HepG2 (cell line): Measurements from ENCODE around the gene ACSL3. TPM values are rescaled to one million over a fixed set of nuclear protein-coding genes. Genes with fewer than 3 reads are reported as not detected.
A peak's percentile ranks its signal among the peaks of the same experiment; 100 is the strongest.
"Not testable (repeated sequence)": the region's sequence is repeated elsewhere in the genome, so short reads cannot be mapped to it uniquely, and the experiment has no call there.

Source experiments
- FOXA3 ChIP-seq: IDR thresholded peaks from 2 replicates; pipeline ENCODE4 v1.6.1; 2016; ENCODE audit warnings: missing genetic modification reagents, missing compliant biosample characterization
- FOXJ3 ChIP-seq: sonication (generic); formaldehyde crosslinking; IDR thresholded peaks from 2 replicates; pipeline ENCODE4 v1.4.0; 2020; ENCODE audit warnings: missing genetic modification reagents, mild to moderate bottlenecking, borderline replicate concordance
- FOXP1 ChIP-seq, 2 experiments: fragments of 450-650 bp in 1 of 2; IDR thresholded peaks; 2 replicates each; pipeline ENCODE4 v1.6.1; 2017 to 2018; ENCODE audit warnings: antibody characterized with exemption in 1 of 2
- GATAD2A ChIP-seq: IDR thresholded peaks from 2 replicates; pipeline ENCODE4 v1.6.1; 2016
- GFI1 ChIP-seq: sonication (generic); formaldehyde crosslinking; IDR thresholded peaks from 2 replicates; pipeline ENCODE4 v1.5.0; 2020; ENCODE audit warnings: missing genetic modification reagents, mild to moderate bottlenecking, borderline replicate concordance
- NR2F6 ChIP-seq, 2 experiments: IDR thresholded peaks; 2 replicates each; pipeline ENCODE4 v1.6.1; 2016; ENCODE audit warnings: antibody characterized with exemption in 1 of 2, mild to moderate bottlenecking in 1 of 2
- SALL1 ChIP-seq: sonication (generic); formaldehyde crosslinking; IDR thresholded peaks from 2 replicates; pipeline ENCODE4 v1.8.0; 2022; ENCODE audit warnings: mild to moderate bottlenecking, missing genetic modification reagents
- SAP130 ChIP-seq: IDR thresholded peaks from 2 replicates; pipeline ENCODE4 v1.6.1; 2016; ENCODE audit warnings: low read depth
- SOX5 ChIP-seq: IDR thresholded peaks from 2 replicates; pipeline ENCODE4 v1.6.1; 2016; ENCODE audit warnings: borderline replicate concordance
- SP5 ChIP-seq: IDR thresholded peaks from 2 replicates; pipeline ENCODE4 v1.6.1; 2016; ENCODE audit warnings: low read depth, borderline replicate concordance
- TBX2 ChIP-seq: sonication (generic); formaldehyde crosslinking; IDR thresholded peaks from 2 replicates; pipeline ENCODE4 v1.5.0; 2020; ENCODE audit warnings: missing genetic modification reagents, mild to moderate bottlenecking, borderline replicate concordance
- ZBTB20 ChIP-seq: sonication (generic); formaldehyde crosslinking; IDR thresholded peaks from 2 replicates; pipeline ENCODE4 v1.8.1; 2023; ENCODE audit warnings: missing genetic modification reagents, low read depth, mild to moderate bottlenecking, borderline replicate concordance
- ZMYM4 ChIP-seq: sonication (generic); formaldehyde crosslinking; IDR thresholded peaks from 2 replicates; pipeline ENCODE4 v1.8.1; 2023; ENCODE audit warnings: mild to moderate bottlenecking, missing genetic modification reagents
- polyA plus RNA-seq, 8 experiments: library from polyadenylated mRNA; depleted of rRNA in 3 of 8; stranded (reverse) in 7 of 8; unstranded in 1 of 8; fragments of >200 nt; fragmentation: Illumina TruSeq in 4 of 8; extraction: Trizol in 4 of 8; gene quantifications; 2 replicates each; pipeline versions ENCODE4 v1.2.1 to v1.2.3, GENCODE V29; 2011 to 2016; ENCODE audit warnings: low read depth in 4 of 8, missing spikeins in 1 of 8, mixed read lengths in 1 of 8; ENCODE audit not compliant: insufficient read depth in 1 of 8
- total RNA-seq, 5 experiments: library from RNA; depleted of rRNA; stranded (reverse); fragments of >200 nt; fragmentation: Illumina TruSeq; extraction: Trizol; gene quantifications; 2 replicates each; pipeline ENCODE4 v1.2.3, GENCODE V29; 2016; ENCODE audit warnings: low read depth in 1 of 5
- TF ChIP-seq, protein P1 (sequence below): sonication (generic); formaldehyde crosslinking; conservative IDR thresholded peaks from 2 replicates; pipeline ENCODE4 v1.4.0; 2020; ENCODE audit warnings: mild to moderate bottlenecking, missing genetic modification reagents, moderate library complexity
- TF ChIP-seq, protein P2 (sequence below): sonication (generic); formaldehyde crosslinking; IDR thresholded peaks from 2 replicates; pipeline ENCODE4 v1.4.0; 2020; ENCODE audit warnings: missing genetic modification reagents
- TF ChIP-seq, protein P3 (sequence below): IDR thresholded peaks from 2 replicates; pipeline ENCODE4 v1.4.0; 2020; ENCODE audit warnings: mild to moderate bottlenecking, missing genetic modification reagents
- TF ChIP-seq, protein P4 (sequence below): sonication (generic); formaldehyde crosslinking; IDR thresholded peaks from 2 replicates; pipeline ENCODE4 v1.4.0; 2020; ENCODE audit warnings: missing genetic modification reagents

ACSL3 gene
- total and polyA plus RNA-seq, 2 of the 13 experiments (the other 11 are each of a cell fraction or from before 2014, with no cell fraction given): 305 to 365 TPM

DNA sequence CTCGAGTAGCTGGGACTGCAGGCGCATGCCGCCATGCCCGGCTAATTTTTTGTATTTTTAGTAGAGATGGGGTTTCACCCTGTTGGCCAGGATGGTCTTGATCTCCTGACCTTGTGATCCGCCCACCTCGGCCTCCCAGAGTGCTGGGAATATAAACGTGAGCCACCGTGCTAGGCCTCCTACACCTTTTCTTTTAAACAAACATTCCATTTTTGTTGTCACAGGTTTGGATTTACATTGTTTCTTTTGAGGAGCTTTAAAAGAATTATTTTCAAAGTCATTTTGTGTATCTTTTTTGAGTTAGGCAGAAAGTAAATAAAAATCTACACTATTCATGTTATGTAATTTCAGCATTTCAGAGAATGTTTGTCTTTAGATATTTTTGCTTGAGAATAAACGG is 56.4 kb downstream of the ACSL3 start (continued):
- 0 out of 2 replicates have a peak, but pooled peaks have one; percentile 26 for TF ChIP-seq ZBTB20
- peak; percentile 57 for TF ChIP-seq FOXA3 (CRISPR knock-in tag)
- TF ChIP-seq TBX2 (CRISPR knock-in tag): 0 out of 2 replicates have a peak, but pooled peaks have one; percentile 24
- peak; percentile 52 for TF ChIP-seq GATAD2A (CRISPR knock-in tag)
- TF ChIP-seq SOX5 (CRISPR knock-in tag): peak; percentile 59; the same call in 1 of the 2 replicates
- peak; percentile 45; the same call in 1 of the 2 replicates for TF ChIP-seq ZMYM4 (CRISPR knock-in tag)
- TF ChIP-seq FOXJ3 (CRISPR knock-in tag): peak; percentile 26; the same call in 1 of the 2 replicates
- TF ChIP-seq, protein P1, sequence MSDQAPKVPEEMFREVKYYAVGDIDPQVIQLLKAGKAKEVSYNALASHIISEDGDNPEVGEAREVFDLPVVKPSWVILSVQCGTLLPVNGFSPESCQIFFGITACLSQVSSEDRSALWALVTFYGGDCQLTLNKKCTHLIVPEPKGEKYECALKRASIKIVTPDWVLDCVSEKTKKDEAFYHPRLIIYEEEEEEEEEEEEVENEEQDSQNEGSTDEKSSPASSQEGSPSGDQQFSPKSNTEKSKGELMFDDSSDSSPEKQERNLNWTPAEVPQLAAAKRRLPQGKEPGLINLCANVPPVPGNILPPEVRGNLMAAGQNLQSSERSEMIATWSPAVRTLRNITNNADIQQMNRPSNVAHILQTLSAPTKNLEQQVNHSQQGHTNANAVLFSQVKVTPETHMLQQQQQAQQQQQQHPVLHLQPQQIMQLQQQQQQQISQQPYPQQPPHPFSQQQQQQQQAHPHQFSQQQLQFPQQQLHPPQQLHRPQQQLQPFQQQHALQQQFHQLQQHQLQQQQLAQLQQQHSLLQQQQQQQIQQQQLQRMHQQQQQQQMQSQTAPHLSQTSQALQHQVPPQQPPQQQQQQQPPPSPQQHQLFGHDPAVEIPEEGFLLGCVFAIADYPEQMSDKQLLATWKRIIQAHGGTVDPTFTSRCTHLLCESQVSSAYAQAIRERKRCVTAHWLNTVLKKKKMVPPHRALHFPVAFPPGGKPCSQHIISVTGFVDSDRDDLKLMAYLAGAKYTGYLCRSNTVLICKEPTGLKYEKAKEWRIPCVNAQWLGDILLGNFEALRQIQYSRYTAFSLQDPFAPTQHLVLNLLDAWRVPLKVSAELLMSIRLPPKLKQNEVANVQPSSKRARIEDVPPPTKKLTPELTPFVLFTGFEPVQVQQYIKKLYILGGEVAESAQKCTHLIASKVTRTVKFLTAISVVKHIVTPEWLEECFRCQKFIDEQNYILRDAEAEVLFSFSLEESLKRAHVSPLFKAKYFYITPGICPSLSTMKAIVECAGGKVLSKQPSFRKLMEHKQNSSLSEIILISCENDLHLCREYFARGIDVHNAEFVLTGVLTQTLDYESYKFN: peak; percentile 34; the same call in 1 of the 2 replicates
- TF ChIP-seq, protein P2, sequence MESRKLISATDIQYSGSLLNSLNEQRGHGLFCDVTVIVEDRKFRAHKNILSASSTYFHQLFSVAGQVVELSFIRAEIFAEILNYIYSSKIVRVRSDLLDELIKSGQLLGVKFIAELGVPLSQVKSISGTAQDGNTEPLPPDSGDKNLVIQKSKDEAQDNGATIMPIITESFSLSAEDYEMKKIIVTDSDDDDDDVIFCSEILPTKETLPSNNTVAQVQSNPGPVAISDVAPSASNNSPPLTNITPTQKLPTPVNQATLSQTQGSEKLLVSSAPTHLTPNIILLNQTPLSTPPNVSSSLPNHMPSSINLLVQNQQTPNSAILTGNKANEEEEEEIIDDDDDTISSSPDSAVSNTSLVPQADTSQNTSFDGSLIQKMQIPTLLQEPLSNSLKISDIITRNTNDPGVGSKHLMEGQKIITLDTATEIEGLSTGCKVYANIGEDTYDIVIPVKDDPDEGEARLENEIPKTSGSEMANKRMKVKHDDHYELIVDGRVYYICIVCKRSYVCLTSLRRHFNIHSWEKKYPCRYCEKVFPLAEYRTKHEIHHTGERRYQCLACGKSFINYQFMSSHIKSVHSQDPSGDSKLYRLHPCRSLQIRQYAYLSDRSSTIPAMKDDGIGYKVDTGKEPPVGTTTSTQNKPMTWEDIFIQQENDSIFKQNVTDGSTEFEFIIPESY (CRISPR knock-in tag): peak; percentile 42; the same call in 1 of the 2 replicates
- TF ChIP-seq, protein P3, sequence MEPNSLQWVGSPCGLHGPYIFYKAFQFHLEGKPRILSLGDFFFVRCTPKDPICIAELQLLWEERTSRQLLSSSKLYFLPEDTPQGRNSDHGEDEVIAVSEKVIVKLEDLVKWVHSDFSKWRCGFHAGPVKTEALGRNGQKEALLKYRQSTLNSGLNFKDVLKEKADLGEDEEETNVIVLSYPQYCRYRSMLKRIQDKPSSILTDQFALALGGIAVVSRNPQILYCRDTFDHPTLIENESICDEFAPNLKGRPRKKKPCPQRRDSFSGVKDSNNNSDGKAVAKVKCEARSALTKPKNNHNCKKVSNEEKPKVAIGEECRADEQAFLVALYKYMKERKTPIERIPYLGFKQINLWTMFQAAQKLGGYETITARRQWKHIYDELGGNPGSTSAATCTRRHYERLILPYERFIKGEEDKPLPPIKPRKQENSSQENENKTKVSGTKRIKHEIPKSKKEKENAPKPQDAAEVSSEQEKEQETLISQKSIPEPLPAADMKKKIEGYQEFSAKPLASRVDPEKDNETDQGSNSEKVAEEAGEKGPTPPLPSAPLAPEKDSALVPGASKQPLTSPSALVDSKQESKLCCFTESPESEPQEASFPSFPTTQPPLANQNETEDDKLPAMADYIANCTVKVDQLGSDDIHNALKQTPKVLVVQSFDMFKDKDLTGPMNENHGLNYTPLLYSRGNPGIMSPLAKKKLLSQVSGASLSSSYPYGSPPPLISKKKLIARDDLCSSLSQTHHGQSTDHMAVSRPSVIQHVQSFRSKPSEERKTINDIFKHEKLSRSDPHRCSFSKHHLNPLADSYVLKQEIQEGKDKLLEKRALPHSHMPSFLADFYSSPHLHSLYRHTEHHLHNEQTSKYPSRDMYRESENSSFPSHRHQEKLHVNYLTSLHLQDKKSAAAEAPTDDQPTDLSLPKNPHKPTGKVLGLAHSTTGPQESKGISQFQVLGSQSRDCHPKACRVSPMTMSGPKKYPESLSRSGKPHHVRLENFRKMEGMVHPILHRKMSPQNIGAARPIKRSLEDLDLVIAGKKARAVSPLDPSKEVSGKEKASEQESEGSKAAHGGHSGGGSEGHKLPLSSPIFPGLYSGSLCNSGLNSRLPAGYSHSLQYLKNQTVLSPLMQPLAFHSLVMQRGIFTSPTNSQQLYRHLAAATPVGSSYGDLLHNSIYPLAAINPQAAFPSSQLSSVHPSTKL (CRISPR knock-in tag): peak; percentile 66
- TF ChIP-seq SAP130: 0 out of 2 replicates have a peak, but pooled peaks have one; percentile 23
- TF ChIP-seq SP5 (CRISPR knock-in tag): 0 out of 2 replicates have a peak, but pooled peaks have one; percentile 38
- peak; percentile 42; the same call in 1 of the 2 replicates for TF ChIP-seq SALL1 (CRISPR knock-in tag)
- TF ChIP-seq GFI1 (CRISPR knock-in tag): peak; percentile 72; the same call in 1 of the 2 replicates
- peak; percentile 41 for TF ChIP-seq NR2F6 (IDR thresholded peaks at IDR 0.05)
- not testable (repeated sequence) for TF ChIP-seq NR2F6 (CRISPR knock-in tag; IDR thresholded peaks at IDR 0.05); FOXP1 (IDR thresholded peaks at IDR 0.05)
- TF ChIP-seq FOXP1 (CRISPR knock-in tag; IDR thresholded peaks at IDR 0.05): peak; percentile 58
- TF ChIP-seq, protein P4, sequence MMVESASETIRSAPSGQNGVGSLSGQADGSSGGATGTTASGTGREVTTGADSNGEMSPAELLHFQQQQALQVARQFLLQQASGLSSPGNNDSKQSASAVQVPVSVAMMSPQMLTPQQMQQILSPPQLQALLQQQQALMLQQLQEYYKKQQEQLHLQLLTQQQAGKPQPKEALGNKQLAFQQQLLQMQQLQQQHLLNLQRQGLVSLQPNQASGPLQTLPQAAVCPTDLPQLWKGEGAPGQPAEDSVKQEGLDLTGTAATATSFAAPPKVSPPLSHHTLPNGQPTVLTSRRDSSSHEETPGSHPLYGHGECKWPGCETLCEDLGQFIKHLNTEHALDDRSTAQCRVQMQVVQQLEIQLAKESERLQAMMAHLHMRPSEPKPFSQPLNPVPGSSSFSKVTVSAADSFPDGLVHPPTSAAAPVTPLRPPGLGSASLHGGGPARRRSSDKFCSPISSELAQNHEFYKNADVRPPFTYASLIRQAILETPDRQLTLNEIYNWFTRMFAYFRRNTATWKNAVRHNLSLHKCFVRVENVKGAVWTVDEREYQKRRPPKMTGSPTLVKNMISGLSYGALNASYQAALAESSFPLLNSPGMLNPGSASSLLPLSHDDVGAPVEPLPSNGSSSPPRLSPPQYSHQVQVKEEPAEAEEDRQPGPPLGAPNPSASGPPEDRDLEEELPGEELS (CRISPR knock-in tag): peak; percentile 61
- TF ChIP-seq, all 625 proteins: peak for 27; not testable (repeated sequence) for 598
